ENCODE results near the gene CGB7.
A peak's percentile ranks its signal among the peaks of the same experiment; 100 is the strongest.

CGB7 gene

DNA sequence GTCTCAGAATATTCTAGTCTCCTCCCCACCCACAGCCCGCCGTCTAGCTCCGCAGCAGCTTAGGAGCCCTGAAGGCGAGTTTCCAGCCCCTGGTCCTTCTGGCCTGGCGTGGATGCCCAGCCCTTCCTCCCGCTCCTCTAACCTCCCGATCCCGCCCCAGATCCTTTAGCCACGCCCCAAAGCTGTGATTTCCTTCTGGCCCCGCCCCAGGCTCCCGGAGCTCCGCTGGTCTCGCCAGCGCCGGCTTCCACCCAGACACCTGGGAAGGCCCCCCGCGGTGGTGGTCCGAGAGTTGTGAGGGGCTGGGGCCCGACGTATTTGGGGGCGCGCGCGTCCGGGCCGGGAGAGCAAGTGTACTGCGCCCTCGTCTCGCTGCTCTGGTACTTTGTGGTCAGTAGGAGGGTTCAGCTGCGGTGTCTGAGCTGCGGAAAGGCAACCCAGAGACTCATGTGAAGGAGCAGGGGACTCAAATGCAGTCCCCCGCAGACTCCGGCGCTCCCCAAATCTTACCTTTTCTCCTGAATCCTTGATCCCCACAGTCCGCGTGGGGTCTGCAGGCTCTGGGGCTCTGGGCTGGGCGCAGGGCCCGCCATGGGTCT is at the start of gene CGB7:
CGB7 (minus strand) TSS at position 114 of the 599 bp plus-strand sequence. CDS start 2,374 bp downstream, outside the sequence.
- no peak for DNase-seq

- DNase-seq = peak; percentile 44
Measured at GRCh38 chr19:49106648-49107135, 49.1 kb upstream of the CGB7 start.

DNA sequence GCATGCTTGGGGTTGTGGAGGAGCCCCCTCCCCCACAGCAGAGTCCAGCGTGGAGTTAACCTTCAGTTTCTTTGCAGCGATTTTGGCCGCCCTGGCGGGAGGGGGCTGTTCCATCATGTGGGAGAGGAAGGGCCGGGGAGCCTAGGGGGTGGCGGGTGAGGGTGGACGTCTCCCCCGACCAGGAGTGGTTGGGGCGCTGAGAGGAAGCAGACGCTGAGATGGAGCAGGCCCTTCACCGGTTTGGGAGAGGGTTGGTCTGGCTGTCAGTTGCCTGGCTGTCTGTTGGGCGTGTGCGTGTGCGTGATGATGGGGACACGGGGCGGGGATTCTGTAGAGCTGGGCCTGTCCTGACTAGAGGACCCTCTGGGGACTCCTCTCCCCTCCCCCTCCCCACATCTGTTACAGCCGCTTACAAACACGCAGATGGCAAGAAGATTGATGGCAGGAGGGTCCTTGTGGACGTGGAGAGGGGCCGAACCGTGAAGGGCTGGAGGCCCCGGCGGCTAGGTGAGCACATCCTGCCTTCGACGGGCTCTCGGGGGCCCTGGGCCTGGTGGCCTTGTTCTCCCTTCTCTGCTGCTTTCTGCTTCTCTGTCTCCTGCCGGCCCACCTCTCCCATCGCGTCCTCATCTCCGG is 46.8 kb upstream of the CGB7 start:
- no peak for DNase-seq

DNA sequence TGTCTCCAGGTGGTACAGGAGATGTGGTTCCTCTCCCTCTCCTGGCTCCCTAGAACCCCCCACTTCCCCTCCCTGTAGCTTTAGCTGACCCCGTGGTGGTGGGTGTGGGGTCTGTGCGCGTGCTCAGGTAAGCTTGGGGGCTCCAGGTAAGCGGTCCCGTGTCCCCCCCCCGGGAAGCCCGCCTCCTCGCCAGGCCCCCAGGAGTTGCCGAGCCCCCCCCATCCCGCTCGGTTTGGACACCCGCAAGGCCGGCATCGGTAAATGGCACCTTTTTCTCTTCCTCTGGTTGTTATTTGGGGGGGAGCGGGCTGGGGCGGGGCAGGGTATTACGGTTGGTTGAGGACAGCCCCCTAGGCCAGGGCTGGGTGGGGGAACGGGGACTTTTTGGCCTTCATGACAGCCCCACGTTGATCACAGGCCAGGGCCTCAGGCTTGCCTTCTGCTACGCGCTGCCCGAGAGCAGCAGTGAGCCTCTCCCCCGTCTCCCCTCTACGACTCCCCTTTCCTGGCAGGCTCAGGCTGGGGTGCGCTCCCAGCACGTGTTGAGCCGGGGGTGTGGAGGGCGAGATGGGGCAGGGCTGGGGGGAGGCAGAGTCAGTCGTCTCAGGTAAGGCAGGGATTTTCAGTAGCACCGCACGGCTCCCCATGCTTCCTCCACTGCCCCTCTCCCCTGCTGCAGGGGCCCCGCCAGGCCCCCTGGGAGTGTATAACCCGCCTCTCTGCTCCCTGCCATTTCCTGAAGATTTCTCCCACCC is 46.0 kb upstream of the CGB7 start:
- no peak for DNase-seq

DNA sequence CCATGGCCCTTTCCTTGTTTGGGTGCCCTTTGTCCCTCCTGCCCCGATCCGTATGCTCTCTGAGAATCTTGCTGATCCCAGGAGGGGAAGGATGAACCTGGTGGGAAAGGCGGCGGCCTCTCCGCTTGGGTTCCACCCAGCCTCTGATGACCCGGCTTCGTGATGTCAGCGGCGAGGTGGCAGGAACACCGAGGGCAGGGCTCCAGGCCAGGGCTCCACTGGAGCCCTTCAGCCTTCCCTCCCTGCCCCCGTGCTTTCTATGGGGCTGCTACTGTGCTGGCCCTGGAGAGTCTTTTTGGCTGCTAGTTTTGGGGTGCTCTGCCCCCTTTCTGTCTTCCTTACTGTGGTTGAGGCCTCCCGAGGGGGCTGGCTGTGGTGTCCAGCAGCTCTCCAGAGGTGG is 44.8 kb upstream of the CGB7 start:
- DNase-seq = no peak

DNA sequence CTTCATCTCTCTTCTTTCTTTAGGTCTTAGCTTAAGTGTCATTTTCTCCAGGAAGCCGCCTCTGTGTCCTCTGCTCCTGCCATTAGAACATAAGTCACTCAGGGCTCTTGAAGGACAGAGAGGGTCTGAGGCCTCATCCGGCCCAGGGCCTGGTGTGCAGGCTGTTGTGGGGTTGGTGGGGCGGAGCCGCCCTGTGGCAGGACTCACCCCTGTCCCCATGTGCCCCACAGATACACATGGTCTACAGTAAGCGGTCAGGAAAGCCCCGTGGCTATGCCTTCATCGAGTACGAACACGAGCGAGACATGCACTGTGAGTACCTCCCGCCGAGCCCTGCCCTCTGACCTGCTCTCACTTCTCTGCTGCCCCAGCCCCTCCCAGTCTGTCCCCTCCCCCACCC is 43.6 kb upstream of the CGB7 start:
- no peak for DNase-seq

DNA sequence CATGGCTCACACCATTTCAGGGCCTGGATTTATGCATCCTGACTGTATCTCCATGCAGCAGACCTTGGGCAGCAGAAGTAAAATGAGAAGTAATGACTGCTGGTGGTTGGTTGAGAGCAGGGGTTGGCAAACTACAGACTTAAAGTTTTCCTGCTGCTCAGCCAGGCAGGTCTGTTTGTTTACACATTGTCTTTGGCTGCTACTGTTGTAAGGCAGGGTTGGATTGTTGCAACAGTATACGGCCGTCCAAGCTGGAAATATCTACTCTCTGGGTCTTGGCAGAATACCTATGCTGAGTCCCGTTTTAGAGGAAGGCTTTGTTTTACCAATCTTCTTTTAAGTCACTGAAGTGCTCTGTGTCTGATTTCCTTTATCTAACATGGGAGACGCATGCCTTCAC is 41.2 kb upstream of the CGB7 start:
- DNase-seq = no peak

DNA sequence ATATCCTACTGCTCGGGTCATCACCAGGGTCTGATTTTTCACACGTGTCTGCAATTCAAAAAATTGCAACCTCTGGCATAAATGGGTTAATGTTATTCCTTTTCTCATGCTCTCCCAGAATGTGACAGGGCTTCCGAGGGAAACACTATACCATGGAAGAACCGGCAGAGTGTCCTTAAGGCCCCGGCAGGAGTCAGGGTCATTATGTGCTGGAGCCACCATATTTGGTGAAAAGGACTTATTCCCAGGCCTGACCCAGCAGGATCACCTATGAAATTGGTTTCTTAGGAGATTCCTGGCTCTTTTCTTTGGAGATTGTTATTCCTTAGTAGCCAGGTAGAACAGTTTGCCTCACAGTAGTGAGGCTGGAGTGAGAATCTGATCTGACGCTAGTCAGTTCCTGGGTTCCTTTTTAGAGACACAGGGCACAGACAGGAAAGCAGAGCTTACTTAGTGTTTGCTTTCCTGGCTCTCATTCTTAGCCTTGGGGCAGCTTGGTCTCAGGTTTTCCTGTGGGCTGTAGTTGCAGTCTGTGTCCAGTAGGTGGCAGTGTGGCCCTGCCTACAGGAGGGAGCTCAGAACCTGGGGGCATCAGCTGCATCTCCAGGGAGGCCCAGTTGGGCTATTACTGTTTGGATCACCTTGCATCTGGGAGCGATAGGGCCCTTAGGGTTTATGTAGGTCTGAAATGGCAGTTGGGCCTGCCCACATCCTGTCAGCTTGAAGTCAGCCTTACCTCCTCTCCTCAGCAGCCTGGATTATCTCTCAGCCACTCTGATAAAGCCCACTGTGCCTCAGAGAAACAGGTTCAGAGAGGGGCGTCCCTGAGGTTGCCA is 40.1 kb upstream of the CGB7 start:
- DNase-seq = peak; percentile 73

GRCh38 chr19:49094505-49095482 is 37.2 kb upstream of the CGB7 start:
- DNase-seq = no peak

- no peak for DNase-seq
Measured at GRCh38 chr19:49092686-49093085, 35.1 kb upstream of the CGB7 start.

DNA sequence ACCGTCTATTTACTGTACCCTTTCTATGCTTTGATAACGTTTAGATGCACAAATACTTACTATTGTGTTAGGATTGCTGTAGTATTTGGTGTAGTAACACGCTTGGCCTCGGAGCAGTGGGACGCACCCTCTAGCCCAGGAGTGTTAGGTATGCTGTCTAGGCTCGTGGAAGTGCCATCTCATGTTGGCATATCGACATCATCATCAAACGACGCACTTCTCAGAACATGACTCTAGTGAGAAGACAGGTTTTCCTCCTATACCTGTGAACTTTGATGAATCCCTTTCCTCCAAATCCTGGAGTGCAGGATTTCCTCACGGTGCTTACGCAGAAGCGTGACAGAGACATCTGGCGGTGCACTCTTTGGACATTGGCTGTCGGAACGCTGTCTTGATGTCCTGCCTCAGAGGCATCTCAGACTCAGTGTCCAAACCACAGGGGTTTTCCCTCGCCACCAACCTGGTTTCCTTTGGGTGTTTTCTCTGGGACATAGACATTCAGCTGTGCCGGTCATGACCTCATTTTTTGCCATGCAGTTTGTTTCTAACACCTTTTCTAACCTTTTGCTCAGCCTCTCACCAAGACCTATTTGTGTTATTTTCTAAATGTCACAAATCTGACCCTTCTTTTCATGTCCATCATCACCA is 34.0 kb upstream of the CGB7 start:
- DNase-seq = no peak

DNA sequence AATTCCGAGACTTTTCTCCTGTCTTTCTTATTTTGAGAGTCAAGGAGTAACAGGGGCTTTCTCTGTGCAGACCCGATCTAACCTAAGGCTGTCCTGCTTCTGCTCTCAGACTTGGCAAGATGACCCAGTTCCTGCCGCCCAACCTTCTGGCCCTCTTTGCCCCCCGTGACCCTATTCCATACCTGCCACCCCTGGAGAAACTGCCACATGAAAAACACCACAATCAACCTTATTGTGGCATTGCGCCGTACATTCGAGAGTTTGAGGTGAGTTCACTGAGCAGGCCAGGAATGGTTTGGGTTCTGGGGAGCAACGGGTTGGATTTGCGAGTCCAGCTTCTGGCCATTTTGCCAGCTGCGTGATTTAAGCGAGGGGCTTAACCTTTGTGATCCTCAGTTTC is 28.7 kb upstream of the CGB7 start:
- no peak for DNase-seq

DNA sequence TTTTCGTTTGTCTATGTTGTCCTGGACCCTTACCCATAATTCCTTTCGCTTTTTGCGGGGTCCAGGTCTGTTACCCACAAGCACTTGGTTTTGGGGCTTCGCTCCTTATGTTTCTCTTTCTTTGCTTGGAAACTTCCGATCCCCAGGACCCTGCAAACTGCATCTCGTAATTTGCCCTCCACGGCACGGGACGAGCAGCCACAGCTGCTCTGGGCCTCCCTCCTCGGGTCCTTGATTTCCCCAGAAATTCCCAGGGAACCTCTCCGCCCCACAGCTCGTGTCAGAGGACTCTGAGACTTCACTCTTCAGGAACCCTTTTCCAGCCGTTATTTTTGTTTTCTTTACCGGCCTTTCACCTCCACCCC is 28.3 kb upstream of the CGB7 start:
- DNase-seq = no peak

- DNase-seq = peak; percentile 99
Measured at GRCh38 chr19:49085020-49085867, 27.7 kb upstream of the CGB7 start, which contains the start of gene SNRNP70. Gene SNRNP70, plus strand, starts transcription at chr19:49085451. Its CDS starts 964 bp downstream, at chr19:49086415.

GRCh38 chr19:49084206-49085019 is 26.9 kb upstream of the CGB7 start:
- DNase-seq = no peak

DNA sequence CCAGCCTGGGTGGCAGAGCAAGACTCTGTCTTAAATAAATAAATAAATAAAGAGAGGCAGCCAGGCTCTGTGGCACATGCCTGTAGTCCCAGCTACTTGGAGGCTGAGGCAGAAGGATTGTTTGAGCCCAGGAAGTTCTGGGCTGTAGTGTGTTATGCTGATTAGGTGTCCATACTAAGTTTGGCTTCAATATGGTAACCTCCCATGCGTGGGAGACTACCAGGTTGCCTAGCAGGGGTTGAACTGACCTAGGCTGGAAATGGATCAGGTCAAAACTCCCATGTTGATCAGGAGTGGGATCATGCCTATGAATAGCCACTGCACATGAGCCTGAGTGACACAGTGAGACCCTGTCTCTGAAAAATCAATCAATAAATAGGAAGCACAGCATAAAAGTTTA is 23.7 kb upstream of the CGB7 start:
- peak; percentile 32 for DNase-seq

DNA sequence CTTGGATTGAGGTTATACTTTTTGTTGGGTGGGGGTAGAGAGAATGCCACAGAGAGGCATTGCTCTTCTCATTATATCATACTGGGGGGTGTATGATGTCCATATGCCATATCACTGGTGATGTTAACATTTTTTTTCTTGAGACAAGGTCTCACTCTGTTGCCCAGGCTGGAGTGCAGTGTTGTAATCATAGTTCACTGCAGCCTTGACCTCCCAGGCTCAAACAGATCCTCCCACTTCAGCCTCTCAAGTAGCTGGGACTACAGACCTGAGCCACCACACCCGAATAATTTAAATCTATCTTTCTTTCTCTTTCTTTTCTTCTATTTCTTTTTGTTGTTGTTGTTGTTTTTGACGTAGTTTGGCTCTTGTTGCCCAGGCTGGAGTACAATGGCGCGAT is 22.8 kb upstream of the CGB7 start:
- no peak for DNase-seq

DNA sequence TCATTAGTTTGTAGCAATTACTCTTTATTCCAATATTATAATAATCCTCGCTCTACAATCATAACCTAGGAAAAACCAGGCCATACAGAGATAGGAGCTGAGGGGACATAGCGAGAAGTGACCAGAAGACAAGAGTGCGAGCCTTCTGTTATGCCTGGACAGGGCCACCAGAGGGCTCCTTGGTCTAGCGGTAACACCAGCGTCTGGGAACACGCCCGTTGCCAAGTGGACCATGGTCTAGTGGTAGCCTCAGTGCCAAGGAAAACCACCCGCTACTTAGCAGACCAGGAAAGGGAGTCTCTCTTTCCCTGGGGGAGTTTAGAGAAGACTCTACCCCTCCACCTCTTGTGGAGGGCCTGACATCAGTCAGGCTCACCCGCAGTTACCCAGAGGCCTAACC is 17.3 kb upstream of the CGB7 start:
- peak; percentile 34 for DNase-seq

Measured in MV-4-11 (cell line).